Measurements from ENCODE around the gene KIN.
"Not testable (repeated sequence)": the region's sequence is repeated elsewhere in the genome, so short reads cannot be mapped to it uniquely, and the experiment has no call there.

KIN gene

DNA sequence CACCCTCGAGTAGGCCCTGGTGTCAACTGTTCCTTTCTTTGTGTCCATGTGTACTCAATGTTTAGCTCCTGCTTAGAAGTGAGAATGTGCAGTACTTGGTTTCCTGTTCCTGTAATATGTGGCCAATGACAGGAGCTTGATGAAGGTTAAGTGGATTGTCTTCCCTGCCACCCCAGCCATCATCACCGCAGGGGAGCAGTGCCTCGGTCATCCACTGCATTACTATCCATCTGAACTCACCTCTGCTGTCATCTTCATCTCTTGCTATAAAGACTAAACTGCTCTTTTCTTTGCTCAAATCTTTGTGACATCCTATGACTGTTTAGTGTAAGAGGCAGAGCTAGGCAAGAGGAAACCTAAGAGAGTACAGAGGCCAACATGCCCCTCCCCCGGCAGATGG is 69.1 kb downstream of the KIN start:
- no peak for DNase-seq

DNA sequence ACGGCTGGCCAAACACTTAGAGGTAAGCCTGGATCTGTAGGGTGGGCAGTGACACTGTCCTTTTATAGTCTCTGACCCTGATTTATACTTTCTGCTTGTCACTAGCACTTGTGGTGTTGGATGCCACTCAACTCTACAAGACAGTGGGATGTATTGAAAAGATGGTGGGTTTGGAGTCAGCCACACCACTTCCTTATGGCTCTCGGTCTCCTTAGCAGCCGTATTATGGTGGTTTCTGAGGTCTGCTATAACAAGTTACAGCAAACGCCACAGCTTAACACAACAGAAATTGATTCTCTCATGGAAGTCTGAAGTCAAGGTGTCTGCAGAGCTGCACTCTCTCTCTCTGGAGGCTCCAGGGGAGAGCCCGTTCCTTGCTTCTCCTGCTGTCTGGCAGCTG is 70.0 kb downstream of the KIN start:
- no peak for DNase-seq

DNA sequence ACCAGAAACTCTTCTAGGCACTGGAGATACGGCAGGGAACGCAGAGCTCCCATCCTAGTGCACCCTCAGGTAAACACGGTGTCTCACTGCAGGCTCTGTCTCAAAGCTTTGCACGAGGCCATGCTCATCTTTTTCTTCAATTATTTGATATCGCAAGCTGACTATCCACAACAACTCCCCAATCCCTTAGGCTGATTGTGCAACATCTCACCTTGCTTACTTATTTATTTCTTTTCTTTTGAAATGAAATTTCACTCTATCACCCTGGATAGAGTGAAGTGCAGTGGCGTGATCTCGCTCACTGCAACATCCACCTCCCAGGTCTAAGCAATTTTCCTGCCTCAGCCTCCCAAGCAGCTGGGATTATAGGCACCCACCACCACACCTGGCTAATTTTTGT is 72.3 kb downstream of the KIN start:
- DNase-seq, result no peak

DNA sequence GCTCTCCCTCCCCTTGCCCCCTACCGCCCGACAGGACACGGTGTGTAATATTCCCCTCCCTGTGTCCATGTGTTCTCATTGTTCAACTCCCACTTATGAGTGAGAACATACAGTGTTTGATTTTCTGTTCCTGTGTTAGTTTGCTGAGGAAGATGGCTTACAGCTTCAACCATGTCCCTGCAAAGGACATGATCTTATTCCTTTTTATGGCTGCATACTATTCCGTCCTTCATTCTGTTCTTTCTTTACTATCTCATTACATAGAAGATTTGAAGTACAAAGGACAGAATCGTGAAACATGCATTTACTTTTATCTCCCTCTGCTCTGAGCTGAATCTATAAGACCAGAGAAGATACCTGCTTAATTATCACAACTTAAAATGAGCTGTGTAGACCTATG is 76.7 kb downstream of the KIN start:
- not testable (repeated sequence) for DNase-seq

DNA sequence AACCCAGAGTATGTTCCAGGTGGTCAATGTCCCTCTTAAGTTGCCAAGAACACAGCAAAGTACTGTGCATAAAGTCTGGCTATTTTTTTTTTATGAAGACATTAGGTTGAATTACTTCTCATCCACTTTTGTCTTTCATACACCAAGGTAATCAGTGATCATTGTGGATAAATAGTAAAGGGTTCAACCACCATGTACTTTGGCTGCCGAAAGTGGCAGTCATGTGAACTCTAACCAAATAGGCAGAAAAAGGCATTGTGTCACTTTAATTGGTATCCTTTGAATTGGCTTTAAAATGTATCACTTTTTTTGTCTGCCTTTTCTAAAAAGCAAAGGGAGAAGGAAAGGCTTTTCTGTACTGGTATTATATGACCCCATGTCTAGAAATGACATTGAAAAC is 77.3 kb downstream of the KIN start:
- no peak for DNase-seq

DNA sequence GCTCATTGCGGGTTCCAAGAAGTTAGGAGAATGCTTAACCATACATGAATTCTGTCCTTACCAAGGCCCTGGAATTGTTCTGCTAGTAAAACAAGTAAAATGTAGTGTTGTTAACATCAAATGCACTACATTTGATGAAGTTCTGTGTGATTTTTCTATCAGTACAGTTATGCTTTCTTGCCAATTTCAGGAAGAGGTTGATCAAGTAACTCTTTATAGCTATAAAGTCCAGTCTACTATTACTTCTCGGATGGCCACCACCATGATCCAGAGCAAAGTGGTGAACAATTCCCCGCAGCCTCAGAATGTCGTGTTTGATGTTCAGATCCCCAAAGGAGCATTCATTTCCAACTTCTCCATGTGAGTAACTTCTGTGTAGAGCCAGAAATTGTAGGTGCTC is 79.0 kb downstream of the KIN start:
- DNase-seq, result no peak

DNA sequence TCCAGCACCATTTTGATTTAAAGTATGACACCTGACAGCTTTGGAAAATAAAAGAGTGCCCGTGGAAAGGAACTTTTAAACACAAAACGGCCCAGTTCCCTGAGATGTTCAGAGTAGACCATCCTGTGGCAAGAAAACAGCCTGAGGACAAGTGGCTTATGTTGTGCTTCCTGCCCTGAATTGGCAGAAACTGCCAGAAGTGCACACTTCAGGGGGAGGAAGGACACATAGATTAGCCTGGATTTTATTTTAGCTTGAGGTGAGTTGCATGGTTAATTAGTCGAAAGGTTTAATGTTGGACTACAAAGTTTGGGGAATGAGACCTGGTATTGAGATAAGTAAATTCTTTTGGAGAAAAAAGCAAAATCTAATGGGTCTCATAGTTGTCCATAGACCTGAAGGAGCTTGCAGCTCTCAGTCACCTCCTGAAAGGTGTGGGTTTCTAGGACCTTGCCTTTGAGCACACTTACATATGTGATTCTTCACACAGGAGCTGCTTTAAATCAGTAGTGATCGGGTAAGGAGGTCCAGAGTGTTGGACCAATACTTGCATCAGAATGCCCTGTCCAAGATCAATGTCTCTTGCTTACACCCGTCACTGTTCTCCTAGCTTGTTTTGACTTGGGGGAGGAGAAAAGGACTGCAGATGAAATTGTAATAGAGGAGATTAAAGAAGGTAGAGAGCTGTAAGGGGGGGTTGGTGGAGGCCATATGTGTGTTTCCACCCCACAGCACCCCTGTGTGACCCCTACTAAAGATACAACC is 79.8 kb downstream of the KIN start:
- no peak for DNase-seq

DNA sequence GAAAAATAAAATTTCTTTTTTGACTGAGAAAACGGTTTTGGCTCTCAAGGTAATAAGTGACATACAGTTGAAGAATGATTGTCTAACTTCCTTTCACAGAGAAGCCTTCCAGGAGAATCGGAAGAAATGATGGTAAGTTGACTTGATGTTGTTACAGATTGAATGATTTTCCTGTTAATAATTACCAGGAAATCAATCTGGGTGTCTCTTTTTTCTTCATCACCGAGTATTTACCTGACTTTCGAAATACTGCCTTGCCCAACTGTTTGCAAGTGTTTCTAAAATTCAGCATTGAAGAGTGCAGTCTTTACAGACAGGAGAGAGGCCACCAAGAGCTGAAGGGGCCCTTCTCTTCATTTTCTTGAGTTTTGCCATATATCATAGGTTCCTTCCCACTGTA is 80.7 kb downstream of the KIN start:
- no peak for DNase-seq

DNA sequence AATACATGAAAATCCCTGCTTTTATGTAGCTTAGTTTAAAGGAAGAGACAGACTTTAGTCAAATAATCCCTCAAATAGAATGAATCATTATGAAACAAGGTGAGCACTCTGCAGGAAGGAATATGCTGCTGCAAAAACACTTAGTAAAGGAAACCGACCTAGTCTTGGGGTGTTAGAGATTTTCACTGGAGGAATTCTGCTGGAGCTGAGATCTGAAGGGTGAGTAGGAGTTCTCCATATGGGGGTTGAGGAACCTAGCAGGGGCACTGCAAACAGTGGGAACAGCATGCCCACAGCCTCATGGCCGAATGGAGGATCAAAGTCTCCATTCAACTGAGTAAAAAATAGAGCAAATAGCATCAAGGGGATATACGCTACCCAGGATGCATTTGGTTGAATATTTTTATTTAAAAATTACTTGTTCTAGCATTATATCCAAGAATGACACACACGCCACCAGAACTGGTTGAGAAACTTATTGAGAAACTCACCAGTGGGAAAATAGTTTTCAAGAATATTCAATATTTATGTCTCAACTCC is 81.2 kb downstream of the KIN start:
- no peak for DNase-seq

DNA sequence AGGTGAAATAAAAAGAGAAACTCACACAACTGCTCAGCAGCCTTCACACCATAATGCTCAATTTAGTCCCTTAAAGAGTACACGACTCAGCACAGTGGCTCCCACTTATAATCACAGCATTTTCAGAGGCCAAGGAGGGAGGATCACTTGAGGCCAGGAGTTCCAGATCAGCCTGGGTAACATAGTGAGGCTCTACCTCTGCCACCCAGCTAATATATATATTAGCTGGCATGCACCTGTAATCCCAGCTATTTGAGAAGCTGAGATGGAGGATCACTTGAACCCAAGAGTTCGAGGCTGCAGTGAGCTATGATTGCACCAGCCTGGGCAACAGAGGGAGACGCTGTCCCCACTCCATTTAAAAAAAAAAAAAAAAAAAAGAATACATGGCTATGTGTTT is 82.5 kb downstream of the KIN start:
- DNase-seq, result no peak

DNA sequence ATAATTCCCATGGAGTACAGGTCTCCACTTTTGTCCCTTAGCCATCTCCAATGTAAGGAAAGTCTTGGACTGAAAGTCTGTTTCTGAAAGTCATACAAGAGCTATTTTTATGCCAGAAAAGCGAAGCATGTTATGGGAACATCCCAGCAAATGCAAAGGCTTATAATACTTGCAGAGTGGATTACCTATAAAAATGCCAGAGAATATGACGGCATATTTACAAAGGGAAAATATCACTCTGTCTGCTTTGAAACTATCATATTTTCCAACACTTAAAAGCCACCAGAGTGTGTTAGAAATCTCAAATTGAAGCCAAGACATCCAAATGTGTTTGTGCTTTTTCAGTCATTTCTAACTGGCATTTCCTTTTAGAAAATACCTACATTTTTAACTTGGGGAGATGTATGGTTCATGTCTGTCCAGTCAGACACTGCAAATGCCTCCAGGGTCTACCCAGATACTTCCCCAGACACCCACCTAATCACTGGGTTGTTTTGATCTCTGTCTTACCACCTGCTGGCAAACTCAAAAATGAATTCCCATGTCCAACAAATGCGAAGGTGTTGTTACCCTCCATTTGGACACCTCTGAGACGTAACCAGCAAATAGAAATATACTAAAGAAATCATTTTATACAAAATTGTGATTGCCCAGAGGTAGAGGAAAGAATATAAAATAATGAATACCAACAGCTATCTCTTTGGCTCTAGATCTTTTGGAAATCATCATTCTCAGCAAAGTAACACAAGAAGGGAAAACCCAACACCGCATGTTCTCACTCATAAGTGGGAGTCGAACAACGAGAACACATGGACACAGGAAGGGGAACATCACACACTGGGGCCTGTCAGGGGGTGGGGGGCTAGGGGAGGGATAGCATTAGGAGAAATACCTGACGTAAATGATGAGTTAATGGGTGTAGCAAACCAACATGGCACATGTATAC is 83.4 kb downstream of the KIN start:
- DNase-seq, result no peak

DNA sequence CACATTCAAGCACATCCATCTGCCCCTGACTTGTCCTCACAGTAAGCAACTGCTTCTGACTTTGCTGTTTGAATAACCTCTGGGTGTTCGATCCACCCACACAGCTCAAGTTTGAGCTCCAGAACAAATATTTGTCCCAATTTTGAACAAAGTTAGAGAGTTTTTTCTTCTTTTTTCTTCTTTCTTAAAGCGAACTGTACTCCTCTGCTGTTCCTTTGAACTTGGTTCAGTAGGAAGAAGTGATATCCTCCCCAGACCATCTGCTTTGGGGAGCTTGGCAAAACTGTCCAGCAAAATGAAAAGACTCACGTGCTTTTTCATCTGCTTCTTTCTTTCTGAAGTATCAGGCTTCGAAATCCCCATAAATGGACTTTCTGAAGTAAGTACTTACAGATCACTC is 84.7 kb downstream of the KIN start, which contains the start of gene ITIH2:
Gene ITIH2, plus strand, starts transcription at position 177 of the 400 bp plus-strand sequence. Its CDS starts 119 bp downstream, at position 296.
- no peak for DNase-seq

DNA sequence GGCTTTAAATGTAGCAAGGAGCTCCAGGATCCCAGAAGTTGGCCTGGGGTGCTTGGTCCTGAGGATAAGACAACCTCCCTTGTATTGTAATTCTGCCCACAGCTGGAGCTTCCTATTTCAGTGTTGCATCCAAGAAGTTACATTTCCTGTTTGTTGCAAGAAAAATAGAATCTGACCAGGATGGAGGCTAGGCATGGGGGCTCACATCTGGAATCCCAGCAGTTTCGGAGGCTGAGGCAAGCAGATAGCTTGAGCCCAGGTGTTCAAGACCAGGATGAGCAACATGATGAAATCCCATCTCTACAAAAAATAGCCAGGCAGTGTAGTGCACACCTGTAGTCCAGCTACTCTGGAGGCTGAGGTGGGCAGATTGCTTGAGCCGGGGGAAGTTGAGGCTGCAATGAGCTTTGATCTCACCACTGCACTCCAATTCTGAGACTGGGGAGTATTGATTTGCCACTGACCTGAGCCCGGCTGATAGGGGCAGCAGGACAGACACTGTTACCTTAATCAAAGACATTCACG is 85.4 kb downstream of the KIN start:
- no peak for DNase-seq

DNA sequence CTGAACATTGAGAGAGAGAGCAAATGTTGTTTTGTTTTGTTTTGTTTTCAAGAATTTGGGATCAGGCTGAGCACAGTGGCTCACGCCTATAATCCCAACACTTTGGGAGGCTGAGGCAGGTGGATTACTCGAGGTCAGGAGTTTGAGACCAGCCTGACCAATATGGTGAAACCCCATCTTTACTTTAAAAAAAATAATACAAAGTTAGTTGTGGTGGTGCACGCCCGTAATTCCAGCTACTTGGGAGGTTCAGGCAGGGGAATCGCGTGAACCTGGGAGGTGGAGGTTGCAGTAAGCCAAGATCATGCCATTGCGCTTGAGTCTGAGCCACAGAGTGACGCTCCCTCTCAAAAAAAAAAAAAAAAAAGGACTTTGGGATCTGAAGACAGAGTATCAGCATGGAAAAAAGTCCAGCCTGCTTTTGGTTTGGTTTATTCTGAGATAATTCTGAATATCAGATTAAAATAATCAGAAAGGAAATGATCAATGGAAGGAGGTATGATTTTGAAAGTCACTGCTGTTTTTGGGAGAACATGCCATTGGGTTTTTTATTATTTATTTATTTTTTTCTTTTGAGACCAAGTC is 86.5 kb downstream of the KIN start:
- DNase-seq, result no peak
